HL-60 (cell line): ENCODE results near the gene KLHL28.

Experiments
- POLR2AphosphoS5 ChIP-seq: IDR thresholded peaks from 2 replicates; pipeline ENCODE4 v1.6.1; 2012; ENCODE audit warnings: low read depth
- TF ChIP-seq, protein P1 (sequence below): IDR thresholded peaks from one replicate; pipeline ENCODE4 v1.5.1; 2011; ENCODE audit warnings: low read length, control low read depth, inconsistent platforms; ENCODE audit not compliant: insufficient read depth

DNA sequence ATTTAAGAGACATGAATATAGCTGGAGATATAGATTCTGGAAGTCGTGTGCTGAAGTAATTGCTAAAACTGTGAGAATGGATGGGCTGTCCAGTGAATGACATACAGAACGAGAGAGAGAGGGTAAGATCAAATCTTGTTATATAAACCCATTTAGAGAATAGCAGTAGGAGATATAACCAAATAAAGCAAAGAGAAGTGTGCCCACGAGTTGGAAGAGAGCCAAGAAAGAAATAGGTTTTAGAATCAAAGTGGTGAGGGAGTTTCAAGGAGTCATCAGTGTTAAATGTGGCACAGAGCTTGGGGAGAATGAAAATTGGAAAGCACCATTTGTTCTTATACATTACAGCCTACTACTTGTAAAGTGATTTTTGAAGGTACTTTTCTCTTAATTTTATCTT, 19.5 kb upstream of the KLHL28 start:
- TF ChIP-seq, protein P1, sequence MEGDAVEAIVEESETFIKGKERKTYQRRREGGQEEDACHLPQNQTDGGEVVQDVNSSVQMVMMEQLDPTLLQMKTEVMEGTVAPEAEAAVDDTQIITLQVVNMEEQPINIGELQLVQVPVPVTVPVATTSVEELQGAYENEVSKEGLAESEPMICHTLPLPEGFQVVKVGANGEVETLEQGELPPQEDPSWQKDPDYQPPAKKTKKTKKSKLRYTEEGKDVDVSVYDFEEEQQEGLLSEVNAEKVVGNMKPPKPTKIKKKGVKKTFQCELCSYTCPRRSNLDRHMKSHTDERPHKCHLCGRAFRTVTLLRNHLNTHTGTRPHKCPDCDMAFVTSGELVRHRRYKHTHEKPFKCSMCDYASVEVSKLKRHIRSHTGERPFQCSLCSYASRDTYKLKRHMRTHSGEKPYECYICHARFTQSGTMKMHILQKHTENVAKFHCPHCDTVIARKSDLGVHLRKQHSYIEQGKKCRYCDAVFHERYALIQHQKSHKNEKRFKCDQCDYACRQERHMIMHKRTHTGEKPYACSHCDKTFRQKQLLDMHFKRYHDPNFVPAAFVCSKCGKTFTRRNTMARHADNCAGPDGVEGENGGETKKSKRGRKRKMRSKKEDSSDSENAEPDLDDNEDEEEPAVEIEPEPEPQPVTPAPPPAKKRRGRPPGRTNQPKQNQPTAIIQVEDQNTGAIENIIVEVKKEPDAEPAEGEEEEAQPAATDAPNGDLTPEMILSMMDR: no peak
- TF ChIP-seq POLR2AphosphoS5: no peak
